ENCODE data around the gene ZFAND5.

DNA sequence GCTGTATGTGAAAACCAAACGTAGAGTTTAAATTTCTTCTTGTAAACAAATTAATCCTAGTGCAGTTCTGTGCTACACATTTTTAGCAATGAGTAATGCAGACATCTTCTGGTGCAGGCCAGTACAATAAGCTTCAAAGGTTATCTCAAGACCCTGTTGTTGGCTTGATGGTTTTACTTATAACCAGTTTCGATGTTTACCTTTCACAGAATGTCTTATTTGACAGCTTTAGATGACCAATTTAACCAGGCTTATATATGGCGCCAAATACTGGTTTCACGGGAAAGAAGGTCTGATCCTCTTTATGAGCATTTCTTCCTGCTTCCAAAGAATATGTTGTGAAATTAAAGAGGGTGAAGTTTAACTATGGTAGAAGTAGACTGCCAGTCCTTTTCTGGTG lies 9.9 kb downstream of the ZFAND5 start:
- no peak for TF ChIP-seq POLR2A (IDR thresholded peaks at IDR 0.05)
- TF ChIP-seq, protein P1, sequence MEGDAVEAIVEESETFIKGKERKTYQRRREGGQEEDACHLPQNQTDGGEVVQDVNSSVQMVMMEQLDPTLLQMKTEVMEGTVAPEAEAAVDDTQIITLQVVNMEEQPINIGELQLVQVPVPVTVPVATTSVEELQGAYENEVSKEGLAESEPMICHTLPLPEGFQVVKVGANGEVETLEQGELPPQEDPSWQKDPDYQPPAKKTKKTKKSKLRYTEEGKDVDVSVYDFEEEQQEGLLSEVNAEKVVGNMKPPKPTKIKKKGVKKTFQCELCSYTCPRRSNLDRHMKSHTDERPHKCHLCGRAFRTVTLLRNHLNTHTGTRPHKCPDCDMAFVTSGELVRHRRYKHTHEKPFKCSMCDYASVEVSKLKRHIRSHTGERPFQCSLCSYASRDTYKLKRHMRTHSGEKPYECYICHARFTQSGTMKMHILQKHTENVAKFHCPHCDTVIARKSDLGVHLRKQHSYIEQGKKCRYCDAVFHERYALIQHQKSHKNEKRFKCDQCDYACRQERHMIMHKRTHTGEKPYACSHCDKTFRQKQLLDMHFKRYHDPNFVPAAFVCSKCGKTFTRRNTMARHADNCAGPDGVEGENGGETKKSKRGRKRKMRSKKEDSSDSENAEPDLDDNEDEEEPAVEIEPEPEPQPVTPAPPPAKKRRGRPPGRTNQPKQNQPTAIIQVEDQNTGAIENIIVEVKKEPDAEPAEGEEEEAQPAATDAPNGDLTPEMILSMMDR (IDR thresholded peaks at IDR 0.05): no peak

Data from thyroid gland (tissue), 4 donors.